Measurements from ENCODE around the gene LYZL4.

LYZL4 gene

DNA sequence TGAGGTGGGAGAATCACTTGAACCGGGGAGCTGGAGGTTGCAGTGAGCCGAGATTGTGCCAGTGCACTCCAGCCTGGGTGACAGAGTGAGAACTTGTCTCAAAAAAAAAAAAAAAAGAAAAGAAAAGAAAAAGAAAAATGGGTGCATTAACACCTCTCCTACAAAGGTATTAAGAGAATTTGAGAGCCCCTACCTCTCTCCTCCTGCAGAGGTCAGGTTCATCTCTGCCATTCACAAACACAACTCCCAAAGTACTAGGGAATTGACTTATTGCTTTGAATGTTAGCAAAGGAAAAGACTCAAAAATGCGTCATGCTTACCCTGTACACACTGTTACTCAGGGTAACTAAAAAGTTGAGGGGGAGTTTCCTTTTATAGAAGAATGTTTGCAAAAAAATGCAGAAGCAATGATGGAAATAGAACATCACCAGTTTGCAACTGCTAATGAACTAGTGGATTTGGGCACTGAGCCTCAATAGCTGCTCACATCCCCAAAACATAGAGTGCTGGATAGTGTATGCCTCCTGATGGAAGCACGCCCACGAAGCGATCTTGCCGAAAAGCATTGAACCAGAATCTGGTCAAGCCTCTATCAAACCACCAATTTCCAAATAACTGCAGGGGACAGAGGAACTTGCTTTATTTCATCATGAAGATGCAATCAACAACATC, 15.5 kb upstream of the LYZL4 start:
- no peak for DNase-seq (ENCODE audit: low read depth)

DNA sequence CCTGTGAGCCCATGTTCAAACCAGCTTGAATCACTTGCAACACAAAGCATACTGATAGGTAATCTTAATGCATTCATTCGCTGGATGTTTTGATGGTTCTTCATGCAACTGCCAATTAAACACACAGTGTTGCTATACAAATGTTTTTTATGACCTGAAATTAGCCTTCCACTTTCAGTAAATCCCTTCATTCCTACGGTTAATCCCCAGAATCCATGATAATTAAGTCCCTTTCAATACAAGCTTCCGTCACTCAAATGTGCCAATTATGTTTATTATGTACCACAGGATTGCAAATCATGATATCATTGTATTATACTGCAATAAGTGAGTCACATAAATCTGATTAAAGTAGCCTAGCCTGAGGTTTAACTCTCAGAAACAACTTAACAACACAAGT, 14.5 kb upstream of the LYZL4 start:
- no peak for DNase-seq (ENCODE audit: low read depth)

DNA sequence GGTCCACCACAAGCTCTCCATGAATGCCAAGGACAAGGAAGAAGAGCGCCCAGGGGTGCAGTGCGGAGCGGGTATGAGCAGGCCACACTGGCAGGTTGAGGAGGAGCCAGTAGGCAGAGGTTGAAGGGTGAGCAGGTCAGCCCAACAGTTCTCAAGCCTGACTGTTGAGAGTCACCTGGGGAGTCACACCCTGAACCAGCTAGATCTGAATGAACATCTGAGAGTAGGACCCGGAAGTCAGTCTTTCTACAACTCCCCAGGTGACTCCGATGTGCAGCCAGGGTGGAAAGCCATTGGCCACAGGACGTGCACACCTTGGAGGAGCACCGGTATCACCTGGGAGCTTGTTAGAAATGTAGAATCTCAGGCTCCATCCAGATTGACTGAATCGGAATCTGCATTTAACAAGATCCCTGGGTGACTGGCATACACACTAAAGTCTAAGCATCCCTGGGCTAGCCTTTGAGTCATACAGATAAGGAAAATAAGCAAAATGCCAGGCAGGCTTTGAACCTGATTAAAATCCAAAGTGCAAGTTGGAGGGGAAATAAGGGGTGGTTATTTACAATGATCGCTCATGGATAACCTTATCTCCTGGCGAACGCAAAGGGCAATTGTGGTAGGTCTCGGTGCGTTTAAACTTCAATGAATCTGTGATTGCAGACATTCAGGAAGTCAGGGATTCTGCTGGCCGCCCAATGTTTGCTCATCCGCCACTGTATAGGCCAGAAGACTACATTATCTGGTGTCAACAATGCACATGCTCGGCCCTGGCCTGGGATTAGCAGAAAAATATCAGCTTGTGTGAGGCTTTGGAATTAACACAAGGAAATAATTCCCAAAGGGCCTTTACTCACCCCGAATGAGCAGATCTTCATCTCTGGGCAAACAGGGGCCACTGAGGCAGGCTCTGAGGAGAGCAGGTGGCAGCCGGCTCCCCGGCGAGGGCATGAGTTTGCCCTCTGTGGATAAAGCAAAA, 11.7 kb upstream of the LYZL4 start:
- no peak for DNase-seq (ENCODE audit: low read depth)

DNA sequence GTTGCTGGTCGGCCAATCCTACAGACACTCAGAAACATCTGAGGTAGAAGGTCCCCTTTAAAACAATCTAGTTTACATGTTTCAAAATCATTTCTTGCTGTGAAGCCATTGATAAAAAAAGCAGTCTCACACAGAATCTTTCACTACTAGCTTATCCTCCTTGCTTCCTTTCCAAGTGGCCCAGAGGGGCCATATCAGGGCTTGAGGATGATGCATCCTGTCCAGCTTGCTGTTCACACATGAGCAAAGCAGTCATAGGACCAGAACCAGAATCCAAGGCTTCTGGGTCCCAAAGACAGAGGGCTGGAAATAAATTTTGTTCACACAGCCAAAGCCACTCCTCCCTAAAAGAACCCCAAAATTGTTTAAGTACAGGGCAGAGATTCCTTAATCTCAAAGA, 9.2 kb upstream of the LYZL4 start:
- DNase-seq (ENCODE audit: low read depth): no peak

DNA sequence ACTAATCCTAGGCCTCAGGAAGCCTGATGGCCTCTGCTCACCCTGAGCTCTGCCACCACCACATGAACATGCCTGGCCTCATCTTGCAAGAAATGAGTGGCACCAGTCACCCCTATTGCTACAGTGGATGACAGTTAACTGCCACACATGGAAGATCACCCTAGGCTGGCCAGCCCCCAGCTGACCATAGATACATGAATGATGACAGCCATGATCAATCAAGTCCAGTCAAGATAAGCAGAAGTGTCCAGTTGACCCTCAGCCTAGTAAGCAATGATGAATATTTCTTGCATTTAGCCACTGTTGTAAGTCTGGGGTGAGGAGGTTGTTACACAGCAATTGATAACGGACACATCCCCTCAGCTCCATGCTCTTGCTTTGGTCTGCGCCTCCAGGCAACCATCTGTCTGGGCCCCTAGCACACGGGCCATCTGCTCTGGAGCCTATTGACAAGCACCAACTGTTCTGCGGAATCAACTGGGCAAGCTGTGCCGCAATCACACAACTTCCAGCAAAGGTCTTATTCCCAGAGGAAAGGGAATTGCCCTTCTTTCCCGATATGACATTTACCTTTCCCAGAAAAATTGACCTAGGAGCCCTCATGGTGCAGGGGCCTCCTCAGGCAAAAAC, 2.2 kb upstream of the LYZL4 start:
- no peak for DNase-seq (ENCODE audit: low read depth)

DNA sequence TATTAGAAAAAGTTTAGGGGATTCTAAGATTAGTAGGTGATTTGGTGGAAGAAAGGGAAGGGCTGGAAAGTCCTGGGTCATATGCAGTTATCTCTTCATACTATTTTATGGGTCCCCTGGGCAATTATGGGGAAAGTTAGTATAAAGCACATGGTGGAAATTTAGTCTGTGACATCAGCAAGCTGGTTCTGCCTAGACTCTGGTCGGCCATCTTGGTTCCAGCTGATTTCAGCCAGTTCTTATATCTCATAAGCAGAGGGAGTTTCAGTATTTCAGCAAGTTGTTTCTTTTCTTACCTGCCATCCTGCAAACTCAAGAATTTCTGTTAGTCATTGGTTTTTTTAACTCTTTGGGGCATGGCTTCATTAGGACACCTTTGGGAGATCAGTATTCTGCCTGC, 1.0 kb upstream of the LYZL4 start:
- DNase-seq (ENCODE audit: low read depth): no peak

DNA sequence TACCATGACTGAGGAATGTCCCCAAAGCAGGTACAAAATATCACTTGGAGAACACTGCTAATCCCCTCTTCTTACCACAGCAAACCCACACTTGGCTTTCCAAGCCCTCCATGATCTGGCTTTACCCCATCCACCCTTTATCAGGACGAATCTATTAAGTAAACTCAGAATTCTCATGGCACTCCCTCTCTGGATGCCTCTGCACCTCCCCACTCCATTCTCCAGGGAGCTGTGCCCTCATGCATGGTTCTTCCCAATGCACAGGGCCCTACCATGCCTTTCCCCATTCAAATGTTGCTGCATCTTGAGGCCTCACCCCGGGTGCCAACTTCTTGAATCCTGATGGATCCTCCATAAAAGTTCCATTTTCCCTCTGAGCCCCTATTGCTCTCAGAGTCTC, 2.3 kb downstream of the LYZL4 start:
- no peak for DNase-seq (ENCODE audit: low read depth)

DNA sequence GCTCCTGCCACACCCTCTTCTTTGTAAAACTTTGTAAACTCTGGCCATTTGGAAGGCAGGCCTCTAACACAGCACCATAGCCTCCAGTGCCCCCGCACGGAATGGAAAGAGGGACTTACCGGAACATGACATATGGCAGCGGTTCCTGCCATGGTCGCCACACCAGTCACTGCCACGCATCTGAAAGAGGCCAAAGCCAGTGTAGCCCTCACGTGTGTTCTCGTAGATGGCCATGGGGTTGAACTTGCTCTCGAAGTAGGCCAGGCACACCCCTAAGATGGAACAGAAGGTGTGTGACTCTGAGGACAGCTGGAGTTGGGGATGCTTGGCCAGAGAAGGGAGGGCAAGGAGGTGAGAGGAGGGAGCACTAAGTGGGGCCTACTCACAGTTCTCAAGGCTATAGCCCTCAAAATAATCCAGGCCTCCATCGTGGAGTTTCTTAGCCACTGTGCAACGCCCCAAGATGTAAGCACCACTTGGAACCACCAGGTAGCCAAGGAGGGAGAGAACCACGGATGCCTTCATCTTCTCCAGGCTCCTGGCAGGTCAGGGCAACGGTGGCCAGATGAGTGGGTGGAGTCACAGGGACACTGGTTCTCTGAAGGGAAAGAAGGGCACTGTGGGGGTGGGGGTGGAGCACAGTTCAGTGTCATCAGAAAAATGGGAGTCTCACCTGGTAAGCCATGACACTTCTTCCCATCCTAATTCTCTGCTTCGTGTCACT, 3.5 kb downstream of the LYZL4 start:
- DNase-seq (ENCODE audit: low read depth): no peak

DNA sequence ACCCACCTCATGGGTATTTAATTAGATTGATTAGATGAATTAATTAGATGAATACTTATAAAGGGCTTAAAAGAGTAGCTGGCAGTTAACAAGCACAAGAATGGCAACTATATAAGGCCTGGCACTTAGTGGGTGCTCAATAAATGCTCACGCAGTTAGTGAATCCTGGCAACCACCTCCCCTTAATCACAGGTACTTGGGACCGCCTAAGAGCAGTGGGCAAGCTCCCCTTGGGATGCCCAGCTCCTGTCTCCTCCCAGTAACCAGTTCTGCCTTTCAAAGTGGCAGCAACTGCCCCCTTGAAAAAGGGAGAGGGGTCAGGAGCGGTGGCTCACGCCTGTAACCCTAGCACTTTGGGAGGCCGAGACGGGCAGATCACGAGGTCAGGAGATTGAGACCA, 4.6 kb downstream of the LYZL4 start:
- no peak for DNase-seq (ENCODE audit: low read depth)

DNA sequence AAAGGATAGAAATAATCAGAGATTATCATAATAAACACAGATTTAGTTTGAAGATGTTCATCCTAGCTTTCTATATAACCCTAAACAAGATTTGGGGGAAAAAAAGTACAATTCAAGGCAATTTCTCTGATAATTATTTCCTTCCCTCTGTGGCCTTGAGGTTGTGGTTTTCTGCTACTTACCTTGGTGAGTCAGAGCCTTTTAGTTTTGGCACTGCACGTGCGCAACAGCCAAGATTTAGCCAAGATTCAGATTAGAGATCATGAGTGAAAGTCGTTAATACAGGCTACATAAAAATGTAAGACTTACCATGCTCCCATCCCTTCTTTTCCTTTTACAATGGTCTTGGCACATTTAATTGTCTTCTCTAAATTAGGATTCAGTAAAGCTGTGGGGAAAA, 6.7 kb downstream of the LYZL4 start:
- DNase-seq (ENCODE audit: low read depth): no peak

DNA sequence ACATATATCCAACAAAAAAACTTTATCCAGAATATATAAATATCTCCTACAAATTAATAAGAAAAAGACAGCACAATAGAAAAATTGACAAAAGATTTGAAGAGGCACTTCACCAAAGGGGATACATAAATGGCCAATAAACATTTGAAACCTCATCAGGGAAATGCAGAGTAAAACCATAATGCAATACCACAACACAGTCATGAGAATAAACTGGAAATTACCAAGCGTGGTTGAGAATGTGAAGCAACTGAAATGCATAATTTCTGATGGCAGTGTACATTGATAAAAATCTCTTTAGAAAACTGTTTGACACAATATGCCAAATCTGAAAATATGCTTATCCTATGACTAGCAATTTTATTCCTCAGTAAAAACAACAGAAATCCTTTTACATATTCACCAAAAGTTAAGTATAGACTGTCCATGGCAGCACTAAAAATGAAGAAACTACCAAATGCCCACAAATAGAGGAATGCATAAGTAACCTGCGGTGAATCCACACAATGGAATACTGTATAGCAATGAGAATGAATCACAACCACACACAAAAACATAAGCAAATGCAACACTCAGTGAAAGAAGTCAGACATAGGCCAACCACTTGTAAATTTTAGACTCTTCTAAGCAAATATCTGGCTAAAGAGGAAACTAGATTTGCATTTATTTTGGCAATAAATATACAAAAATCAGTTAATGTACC, 7.9 kb downstream of the LYZL4 start:
- no peak for DNase-seq (ENCODE audit: low read depth)

DNA sequence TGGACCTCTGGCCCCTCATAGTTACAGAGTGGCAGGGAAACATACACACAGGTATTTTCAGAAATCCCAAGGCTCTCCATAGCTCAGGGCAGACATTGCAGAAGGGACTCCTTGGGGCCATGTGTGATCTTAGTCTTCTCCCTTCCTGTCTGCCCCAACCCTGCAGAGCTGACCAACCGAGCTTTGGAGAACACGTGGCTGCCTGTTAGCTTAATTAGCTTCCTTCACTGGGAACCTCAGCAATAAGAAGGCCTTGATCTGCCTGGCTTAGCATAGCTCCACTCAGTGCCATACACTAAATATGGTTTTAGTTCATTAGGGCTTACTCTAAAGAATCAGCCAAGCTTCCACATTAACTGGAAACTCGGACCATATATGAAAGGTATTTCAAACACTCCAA, 12.3 kb downstream of the LYZL4 start:
- DNase-seq (ENCODE audit: low read depth): no peak

DNA sequence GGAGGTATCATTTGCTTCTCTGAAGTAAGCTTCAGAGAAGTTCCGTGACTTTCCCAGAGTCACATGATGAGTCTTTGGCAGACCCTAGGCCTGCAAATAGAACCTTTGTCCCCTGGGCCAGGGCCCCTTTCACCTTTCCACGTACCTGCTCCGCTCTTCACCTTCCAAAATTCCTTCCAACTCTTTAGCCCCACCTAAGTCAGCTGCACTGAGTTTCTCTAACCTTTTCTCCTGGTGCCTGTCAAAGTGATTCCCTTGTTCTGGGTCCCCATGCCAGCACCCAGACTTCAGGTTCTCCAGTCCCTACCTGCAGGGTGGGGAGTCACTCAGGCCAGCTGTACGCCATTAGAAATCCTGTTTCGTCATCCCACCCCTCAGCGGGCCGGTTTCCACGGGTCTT, 12.8 kb downstream of the LYZL4 start:
- no peak for DNase-seq (ENCODE audit: low read depth)

DNA sequence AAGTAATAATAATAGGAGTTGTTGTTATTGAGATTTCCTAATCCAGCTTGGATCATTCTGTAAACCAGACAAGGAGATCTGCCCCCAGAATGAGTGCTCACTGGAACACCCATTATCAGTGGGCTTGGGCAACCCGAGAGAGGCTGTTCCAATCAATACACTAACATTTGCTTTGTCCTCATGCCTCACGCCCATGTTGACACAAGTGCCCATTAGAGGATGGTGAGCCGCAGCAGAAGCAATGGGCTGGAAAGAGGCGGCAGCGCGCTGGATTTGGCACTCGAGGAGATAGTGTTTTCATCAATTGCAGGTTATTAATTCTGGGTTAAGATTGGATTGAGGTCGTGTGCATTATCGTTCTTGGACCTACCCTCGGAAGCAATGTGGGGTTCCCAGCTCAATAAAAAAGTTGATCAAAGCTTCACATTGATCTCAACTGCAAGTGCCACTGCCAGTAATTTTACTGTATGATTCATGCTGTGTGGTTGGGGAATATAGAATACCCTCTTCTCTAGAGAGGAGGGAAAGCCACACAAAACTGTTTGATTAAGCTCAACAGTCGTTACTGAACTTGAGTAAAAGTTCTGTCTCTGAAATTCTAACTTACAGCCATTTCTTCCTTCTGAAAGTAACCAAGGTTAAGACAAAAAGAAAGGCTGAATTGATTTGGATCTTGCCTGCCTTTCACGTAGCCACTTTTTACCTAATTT, 15.7 kb downstream of the LYZL4 start:
- DNase-seq (ENCODE audit: low read depth): no peak

DNA sequence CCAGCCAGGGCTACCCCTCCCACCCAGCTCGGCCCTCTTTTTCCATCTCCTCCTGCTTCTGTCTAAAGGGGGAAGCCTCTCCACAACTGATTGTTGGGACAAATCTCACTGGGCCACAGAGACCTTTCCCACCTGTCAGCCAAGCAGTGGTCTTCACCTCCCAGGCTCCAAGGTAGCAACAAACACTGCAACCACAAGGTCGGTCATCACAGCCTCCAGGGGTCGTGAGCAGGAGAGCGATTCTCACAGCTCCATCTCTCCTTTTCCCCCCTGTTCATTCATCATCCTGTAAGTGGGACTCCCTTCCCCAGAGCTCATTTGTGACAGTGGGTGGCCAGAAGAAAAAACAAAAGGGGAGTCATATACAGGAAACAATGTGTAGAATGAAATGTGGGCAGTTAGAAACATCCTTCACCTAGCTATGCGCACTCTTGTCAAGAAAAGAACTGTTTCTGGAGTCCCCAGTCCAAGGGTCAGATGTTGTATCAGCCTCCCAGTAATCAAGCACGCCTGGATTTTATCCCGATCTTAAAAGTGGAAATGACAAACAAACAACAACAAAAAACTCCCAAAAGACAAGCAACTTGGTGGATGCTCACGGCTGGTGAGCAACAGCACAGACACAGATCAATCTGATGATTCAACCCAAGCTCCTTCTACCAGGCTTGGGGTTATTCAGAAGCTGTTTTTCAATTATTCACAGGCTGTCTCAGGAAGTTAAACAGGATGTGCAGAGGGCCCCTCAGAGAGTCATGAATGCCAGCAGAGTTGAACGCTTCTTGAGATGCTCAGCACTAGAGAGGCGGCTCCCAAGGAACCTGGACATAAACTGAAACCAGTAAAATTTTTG, 22.4 kb downstream of the LYZL4 start:
- DNase-seq (ENCODE audit: low read depth): no peak

DNA sequence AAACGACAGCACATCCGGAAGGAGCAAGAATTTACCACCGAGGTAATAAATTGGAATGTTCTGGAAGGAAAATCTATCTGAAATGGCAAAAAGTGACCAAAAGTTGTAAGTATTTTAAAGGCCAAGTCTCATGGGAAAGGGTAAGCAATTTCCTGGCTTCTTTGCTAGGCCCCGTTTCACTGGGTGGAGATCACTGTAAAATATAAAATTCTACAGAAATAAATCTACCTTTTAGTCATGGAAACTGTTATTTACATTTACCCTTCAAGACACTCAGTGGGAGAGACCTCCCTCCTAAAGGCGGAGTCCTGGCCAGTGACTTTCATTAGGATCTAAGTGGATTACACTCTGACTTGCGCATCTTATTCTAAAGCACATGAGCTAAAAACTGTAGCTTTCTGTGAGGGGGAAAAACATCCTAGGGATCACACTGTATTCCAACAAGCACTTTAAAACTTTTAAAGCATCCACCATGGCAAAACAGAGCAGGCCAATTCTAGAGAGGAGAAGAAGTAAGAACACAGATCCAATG, 28.8 kb downstream of the LYZL4 start:
- no peak for DNase-seq (ENCODE audit: low read depth)

DNA sequence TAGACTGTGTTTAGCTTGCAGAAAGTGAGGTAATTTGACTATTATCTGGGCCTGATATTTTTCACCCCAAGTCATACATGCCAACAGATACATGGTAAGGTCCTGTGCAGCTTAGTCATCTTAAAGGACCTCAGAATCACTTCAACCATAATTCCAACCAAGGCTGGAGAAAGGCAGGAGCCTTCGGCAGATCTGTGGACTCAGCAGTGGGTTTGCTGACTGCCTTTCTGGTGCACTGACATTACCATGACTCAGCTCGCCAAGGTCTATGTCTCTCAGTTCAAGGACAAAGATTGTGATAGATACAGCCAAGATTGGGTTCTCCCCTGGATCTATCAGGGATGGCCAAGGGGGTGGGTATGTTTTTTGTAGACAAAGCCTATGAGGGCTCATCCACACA, 32.7 kb downstream of the LYZL4 start:
- no peak for DNase-seq (ENCODE audit: low read depth)

DNA sequence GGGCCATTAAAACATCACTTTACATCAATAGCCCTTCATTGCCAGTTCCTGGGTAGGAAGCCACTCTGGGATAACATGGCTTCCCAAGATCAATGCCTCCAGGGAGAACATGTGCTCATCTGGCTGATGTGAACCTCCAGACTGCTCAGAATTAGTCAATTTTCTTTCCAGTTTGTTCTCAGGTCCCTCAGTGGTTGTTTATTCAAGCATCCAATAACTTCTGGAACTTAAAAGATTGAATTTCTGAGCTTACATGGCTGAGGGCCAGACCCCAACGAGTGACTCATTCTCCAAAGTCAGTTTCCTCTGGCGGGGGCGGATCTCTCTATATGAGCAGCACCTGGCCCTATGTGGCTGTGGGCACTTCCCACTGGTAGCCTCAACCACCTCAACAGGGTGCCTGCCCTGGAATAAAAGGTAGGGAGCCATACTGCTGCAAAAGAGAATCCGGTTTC, 34.0 kb downstream of the LYZL4 start:
- DNase-seq (ENCODE audit: low read depth): no peak

DNA sequence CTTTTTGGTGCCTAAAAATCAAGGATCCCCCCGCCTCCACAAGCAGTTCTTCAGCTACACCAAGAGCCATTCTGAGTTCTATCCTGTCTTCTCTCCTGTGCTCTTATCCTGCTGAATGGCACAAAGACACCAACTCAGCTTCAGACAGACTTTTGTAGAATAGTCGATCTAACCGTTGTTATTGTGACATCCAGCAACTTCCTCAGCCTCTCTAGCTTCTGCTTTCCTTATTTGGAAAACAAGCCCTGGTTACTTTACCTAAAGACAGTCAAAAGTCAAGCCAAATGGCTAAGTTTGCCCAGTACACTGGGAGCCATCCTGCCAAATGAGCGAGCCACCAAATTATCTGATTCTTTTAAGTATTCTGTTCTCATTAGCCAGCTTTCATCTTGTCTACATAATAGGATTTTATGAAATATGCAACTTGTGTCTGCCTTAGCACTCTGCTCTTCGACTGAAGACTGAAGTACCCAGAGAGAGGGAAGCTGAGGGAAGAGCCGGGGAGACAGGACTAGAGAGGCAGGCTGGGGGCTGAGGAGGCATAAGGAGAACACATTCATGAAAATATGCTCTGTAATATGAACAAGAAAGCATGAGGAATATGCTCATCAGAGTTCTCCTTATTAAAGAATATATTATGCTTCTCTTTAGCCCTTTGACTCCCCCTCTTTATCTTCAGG, 35.1 kb downstream of the LYZL4 start:
- DNase-seq (ENCODE audit: low read depth): no peak

Measured in stimulated activated CD8-positive, alpha-beta memory T cell treated with anti-CD3 and anti-CD28 coated beads, Interleukin-15, amount 100 ng/mL, for 24 hours (primary cell).